ENCODE results near the gene TOLLIP.

- TF ChIP-seq POLR2A (IDR thresholded peaks at IDR 0.05) (no peak), CTCF (IDR thresholded peaks at IDR 0.05) (no peak)
Observed at GRCh38 chr11:1252371-1253102, 56.9 kb downstream of the TOLLIP start.
